HG03432 (cell line): Measurements from ENCODE around the gene ATP1B1.

ENCODE experiments used
- ATAC-seq: cut with Tn5 transposase; IDR thresholded peaks from one replicate; pipeline ENCODE4 v1.9.1; 2021; ENCODE audit warnings: mild to moderate bottlenecking, moderate library complexity; ENCODE audit not compliant: unreplicated experiment

Gene ATP1B1

GRCh38 chr1:169092399-169092798 is 14.1 kb upstream of the ATP1B1 start:
- no peak for ATAC-seq

- ATAC-seq = no peak
These were observed 11.5 kb upstream of the ATP1B1 start for GRCh38 chr1:169094897-169095569.

GRCh38 chr1:169098380-169098779 is 8.1 kb upstream of the ATP1B1 start:
- ATAC-seq = no peak

GRCh38 chr1:169099561-169099960 is 6.9 kb upstream of the ATP1B1 start:
- ATAC-seq = no peak

- no peak for ATAC-seq
These were observed 6.3 kb upstream of the ATP1B1 start for GRCh38 chr1:169100208-169100607.

GRCh38 chr1:169100651-169101088 is 5.8 kb upstream of the ATP1B1 start:
- no peak for ATAC-seq

- no peak for ATAC-seq
These were observed 3.9 kb upstream of the ATP1B1 start for GRCh38 chr1:169102567-169102966.

- no peak for ATAC-seq
These were observed 3.5 kb upstream of the ATP1B1 start for GRCh38 chr1:169103002-169103401.

GRCh38 chr1:169103480-169103893 is 3.0 kb upstream of the ATP1B1 start:
- ATAC-seq = no peak

- no peak for ATAC-seq
These were observed 1.4 kb upstream of the ATP1B1 start for GRCh38 chr1:169105087-169105433.

GRCh38 chr1:169105434-169106094 is 926 bp upstream of the ATP1B1 start:
- peak; percentile 46 for ATAC-seq

GRCh38 chr1:169106921-169107602 is 572 bp downstream of the ATP1B1 start:
- no peak for ATAC-seq

- no peak for ATAC-seq
These were observed 1.2 kb downstream of the ATP1B1 start for GRCh38 chr1:169107603-169108208.

GRCh38 chr1:169108223-169108622 is 1.7 kb downstream of the ATP1B1 start:
- no peak for ATAC-seq

- ATAC-seq = no peak
These were observed 2.5 kb downstream of the ATP1B1 start for GRCh38 chr1:169108863-169109560.

- ATAC-seq = no peak
These were observed 3.2 kb downstream of the ATP1B1 start for GRCh38 chr1:169109561-169110134.

GRCh38 chr1:169110236-169110635 is 3.7 kb downstream of the ATP1B1 start:
- no peak for ATAC-seq

GRCh38 chr1:169110689-169111447 is 4.4 kb downstream of the ATP1B1 start:
- no peak for ATAC-seq

- ATAC-seq = no peak
These were observed 5.0 kb downstream of the ATP1B1 start for GRCh38 chr1:169111472-169111871.

GRCh38 chr1:169112241-169112640 is 5.8 kb downstream of the ATP1B1 start:
- no peak for ATAC-seq
